Immature natural killer cell (primary cell): ENCODE results near the gene CRMP1. TPM values are rescaled to one million over a fixed set of nuclear protein-coding genes. Genes with fewer than 3 reads are reported as not detected.
A peak's percentile ranks its signal among the peaks of the same experiment; 100 is the strongest.

Experiments
- DNase-seq, 3 donors: peaks; one replicate each; pipeline ENCODE4 v3.0.0; 2022; ENCODE audit warnings: mixed read lengths in 1 of 3
- H3K27ac Mint-ChIP-seq, 6 donors: one replicate each; pipeline ENCODE4 v1.8.0; 2020; ENCODE audit warnings: mixed read lengths in 6 of 6, mild to moderate bottlenecking in 5 of 6, inconsistent platforms in 4 of 6, moderate library complexity in 3 of 6
- H3K27me3 Mint-ChIP-seq, 3 donors: one replicate each; pipeline ENCODE4 v1.8.0; 2020 to 2021; ENCODE audit warnings: low read depth in 3 of 3, mild to moderate bottlenecking in 3 of 3, mixed read lengths in 3 of 3, moderate library complexity in 3 of 3, inconsistent platforms in 1 of 3
- H3K36me3 Mint-ChIP-seq, 3 donors: one replicate each; pipeline ENCODE4 v1.8.0; 2020; ENCODE audit warnings: mixed read lengths in 3 of 3, inconsistent platforms in 2 of 3, mild to moderate bottlenecking in 2 of 3
- H3K4me1 Mint-ChIP-seq, 2 donors: one replicate each; pipeline ENCODE4 v1.8.0; 2020; ENCODE audit warnings: inconsistent platforms in 2 of 2, mild to moderate bottlenecking in 2 of 2, mixed read lengths in 2 of 2, moderate library complexity in 1 of 2
- H3K4me3 Mint-ChIP-seq, 5 donors: one replicate each; pipeline ENCODE4 v1.8.0; 2020; ENCODE audit warnings: mild to moderate bottlenecking in 5 of 5, mixed read lengths in 5 of 5, inconsistent platforms in 3 of 5, moderate library complexity in 3 of 5
- H3K9me3 Mint-ChIP-seq, 6 donors: one replicate each; pipeline ENCODE4 v1.8.0; 2020; ENCODE audit warnings: mild to moderate bottlenecking in 6 of 6, mixed read lengths in 6 of 6, inconsistent platforms in 4 of 6, moderate library complexity in 3 of 6
- polyA plus RNA-seq, 3 donors: library from polyadenylated mRNA; unstranded; fragments of 300-500 nt; fragmentation: Illumina TruSeq; gene quantifications; one replicate each; pipeline ENCODE4 v1.2.3, GENCODE V29; 2021

CRMP1 gene
- not detected for polyA plus RNA-seq

GRCh38 chr4:5893004-5893580 is at the start of gene CRMP1:
Gene CRMP1 (minus strand): TSS chr4:5893086. CDS start chr4:5892969, 117 bp downstream.
- peak within 1 kb of the TSS in 1 of 5 donors; percentile 59 for H3K4me3 Mint-ChIP-seq

DNA sequence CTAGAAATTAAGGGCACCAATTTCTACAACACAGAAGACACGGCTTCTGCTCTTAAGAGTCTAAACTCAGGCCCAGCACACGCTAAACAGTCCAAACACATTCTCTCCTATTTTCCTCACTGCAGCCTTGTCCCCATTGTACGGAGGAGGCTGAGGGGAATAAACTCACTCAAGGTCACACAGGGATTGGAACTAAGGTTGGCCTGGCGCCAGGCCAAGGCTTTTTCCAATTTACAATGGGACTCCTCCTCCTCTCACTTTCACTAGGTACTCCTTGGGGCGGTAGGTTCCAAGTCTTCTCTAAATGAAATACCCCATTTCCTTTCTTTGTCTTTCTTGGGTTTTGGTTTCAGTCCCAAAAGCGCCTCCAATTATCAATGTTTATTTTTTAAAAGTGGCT is 48.7 kb upstream of the CRMP1 start:
- Mint-ChIP-seq H3K9me3 (peaks cover 0 to 2% (median 0%) of the 10 kb centered on the region in 6 donors), H3K36me3 (peaks cover 0 to under 1% (median 0%) of the 10 kb centered on the region in 3 donors), H3K4me3 (no peak overlapping the region), H3K4me1 (no peaks in the 10 kb centered on the region), H3K27me3 (peaks cover 0 to 4% (median 0%) of the 10 kb centered on the region in 3 donors), H3K27ac (no peak overlapping the region)
- no peak for DNase-seq

More at GRCh38 chr4:5893004-5893580, at the start of gene CRMP1:
- Mint-ChIP-seq H3K27ac (no peak within 1 kb of the TSS), H3K9me3 (peaks cover 0 to 4% (median 0%) of the 10 kb centered on the region in 6 donors), H3K36me3 (peaks cover 0 to 3% (median 0%) of the 10 kb centered on the region in 3 donors), H3K27me3 (peaks cover 19 to 30% (median 30%) of the 10 kb centered on the region in 3 donors), H3K4me1 (peaks cover 5 to 11% of the 10 kb centered on the region in 2 donors)
- no peak for DNase-seq

GRCh38 chr4:5940470-5941203 is 47.8 kb upstream of the CRMP1 start:
- Mint-ChIP-seq H3K4me3 (no peak overlapping the region), H3K4me1 (no peaks in the 10 kb centered on the region), H3K27me3 (peaks cover 0 to 4% (median 0%) of the 10 kb centered on the region in 3 donors), H3K27ac (no peak overlapping the region), H3K9me3 (peaks cover 0 to 2% (median 0%) of the 10 kb centered on the region in 6 donors), H3K36me3 (no peaks in the 10 kb centered on the region)
- no peak for DNase-seq

DNA sequence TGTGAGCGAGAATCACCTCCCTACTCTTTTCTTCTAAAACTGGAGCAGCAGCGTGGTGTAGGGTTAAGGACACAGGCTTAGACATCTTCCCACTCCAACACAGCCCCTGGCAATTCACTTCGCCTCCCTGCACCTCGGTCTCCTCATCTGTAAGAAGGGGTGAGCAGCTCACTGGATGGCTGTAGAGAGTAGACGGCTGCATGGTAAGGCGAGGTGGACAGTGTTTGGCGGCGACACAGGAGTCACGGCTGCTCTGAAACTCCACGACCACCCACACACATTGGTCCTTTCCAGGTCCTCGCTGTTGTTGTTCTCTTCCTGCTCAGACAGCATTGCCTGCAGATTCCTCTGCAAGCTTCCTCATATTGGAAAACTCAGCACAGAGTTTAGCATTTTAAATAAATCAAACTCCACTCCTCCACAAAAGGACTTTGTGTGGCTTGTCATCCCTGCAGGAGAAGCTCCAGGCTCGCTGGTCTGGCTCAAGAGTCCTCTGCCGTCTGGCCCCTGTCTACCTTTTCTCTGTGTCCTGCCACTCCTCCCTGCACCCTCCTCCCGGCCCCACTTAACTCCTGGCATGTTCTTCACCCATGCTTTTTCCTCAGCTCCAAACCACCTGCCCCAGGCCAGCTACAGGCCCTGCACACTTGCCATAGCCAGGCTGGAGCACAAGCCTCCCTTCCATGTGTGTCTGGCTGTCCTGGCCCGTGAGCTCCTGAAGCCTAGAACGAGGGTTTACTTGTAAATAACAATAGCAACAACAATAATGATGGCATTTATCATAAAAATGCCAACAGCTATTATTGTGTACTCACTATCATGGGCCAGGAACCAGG is 41.3 kb upstream of the CRMP1 start:
- no peaks in the 10 kb centered on the region for H3K4me1 Mint-ChIP-seq
- H3K9me3 Mint-ChIP-seq, result no peaks in the 10 kb centered on the region
- no peak for DNase-seq
- no peak overlapping the region for H3K4me3 Mint-ChIP-seq
- H3K27me3 Mint-ChIP-seq, result peaks cover 0 to 7% (median 2%) of the 10 kb centered on the region in 3 donors
- H3K27ac Mint-ChIP-seq, result peak overlapping the region in 1 of 6 donors; percentile 70
- H3K36me3 Mint-ChIP-seq, result no peaks in the 10 kb centered on the region

DNA sequence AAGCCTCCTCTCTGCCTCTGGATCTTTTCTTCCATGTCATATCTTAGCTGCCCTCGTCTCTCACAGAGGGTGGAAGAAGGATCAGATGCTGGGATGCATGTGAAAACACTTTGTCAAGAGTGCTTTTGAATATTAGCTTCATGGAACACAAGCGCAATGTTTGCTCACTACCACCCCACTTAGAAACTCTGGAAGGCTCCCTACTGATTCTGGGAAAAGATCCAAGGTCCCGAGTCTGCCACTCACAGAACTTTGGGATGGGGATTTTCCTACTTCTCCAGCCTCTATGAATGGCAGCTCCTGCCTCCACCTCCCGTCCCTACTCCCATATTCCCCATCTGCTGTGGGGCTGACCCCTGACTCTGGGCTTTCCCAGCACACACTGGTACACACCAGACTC is 40.2 kb upstream of the CRMP1 start:
- Mint-ChIP-seq H3K4me1 (no peaks in the 10 kb centered on the region), H3K4me3 (no peak overlapping the region), H3K36me3 (no peaks in the 10 kb centered on the region), H3K27me3 (peaks cover 0 to 5% (median 2%) of the 10 kb centered on the region in 3 donors), H3K9me3 (no peaks in the 10 kb centered on the region), H3K27ac (no peak overlapping the region)
- no peak for DNase-seq

- Mint-ChIP-seq H3K9me3 (no peaks in the 10 kb centered on the region), H3K4me3 (no peak overlapping the region), H3K4me1 (no peaks in the 10 kb centered on the region), H3K36me3 (no peaks in the 10 kb centered on the region), H3K27ac (no peak overlapping the region), H3K27me3 (peaks cover 2 to 3% (median 3%) of the 10 kb centered on the region in 3 donors)
- DNase-seq, result no peak
These were observed 39.2 kb upstream of the CRMP1 start for GRCh38 chr4:5932035-5932568.

- Mint-ChIP-seq H3K4me3 (no peak overlapping the region), H3K36me3 (no peaks in the 10 kb centered on the region), H3K27me3 (peaks cover 2 to 3% (median 3%) of the 10 kb centered on the region in 3 donors), H3K27ac (no peak overlapping the region), H3K4me1 (no peaks in the 10 kb centered on the region), H3K9me3 (no peaks in the 10 kb centered on the region)
- no peak for DNase-seq
These were observed 38.6 kb upstream of the CRMP1 start for GRCh38 chr4:5931526-5931925.

DNA sequence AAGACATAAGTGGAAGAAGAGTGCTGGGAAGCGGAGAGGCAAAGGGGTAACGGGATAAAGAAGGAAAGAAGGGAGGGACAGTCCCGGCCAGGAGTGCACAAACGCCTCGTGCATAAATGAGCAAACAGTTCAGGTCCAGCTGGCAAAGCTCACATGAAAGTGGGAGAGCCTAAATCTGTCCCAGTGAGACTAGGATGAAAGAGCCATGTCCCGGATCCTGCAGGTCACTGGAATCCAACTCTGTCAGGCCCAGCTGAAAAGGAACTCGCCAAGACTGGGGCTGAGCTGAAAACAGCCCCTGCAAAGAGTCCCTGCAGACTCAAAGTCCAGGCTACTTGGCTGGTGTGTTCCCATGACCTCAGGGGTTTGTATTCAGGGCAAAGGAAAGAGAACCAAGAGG is 38.0 kb upstream of the CRMP1 start:
- Mint-ChIP-seq H3K27me3 (peaks cover 2 to 3% (median 3%) of the 10 kb centered on the region in 3 donors), H3K4me1 (no peaks in the 10 kb centered on the region), H3K9me3 (no peaks in the 10 kb centered on the region), H3K36me3 (no peaks in the 10 kb centered on the region), H3K27ac (no peak overlapping the region), H3K4me3 (no peak overlapping the region)
- DNase-seq, result no peak

DNA sequence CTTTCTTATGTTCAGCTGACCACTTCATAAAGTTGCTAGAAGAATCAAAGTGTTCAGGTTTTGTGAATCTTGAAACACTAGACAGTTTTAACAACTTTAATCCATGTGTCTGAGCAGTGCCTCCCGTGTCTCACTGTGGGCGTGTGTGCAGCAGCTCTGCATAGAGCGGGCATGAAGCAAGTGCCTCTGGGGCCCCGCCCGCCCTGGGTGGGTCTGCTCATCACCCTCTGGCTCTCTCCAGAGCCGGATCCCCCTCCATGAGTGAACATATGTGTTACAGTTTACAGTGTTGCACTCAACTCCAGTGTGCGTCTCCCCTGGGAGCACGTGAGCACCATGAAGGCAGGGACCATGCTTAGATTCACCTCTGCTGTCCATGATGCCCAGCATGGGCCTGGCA is 37.6 kb upstream of the CRMP1 start:
- Mint-ChIP-seq H3K27ac (no peak overlapping the region), H3K36me3 (no peaks in the 10 kb centered on the region)
- no peak for DNase-seq

GRCh38 chr4:5928844-5929420 is 36.0 kb upstream of the CRMP1 start:
- Mint-ChIP-seq H3K9me3 (no peaks in the 10 kb centered on the region), H3K4me3 (no peak overlapping the region), H3K36me3 (no peaks in the 10 kb centered on the region), H3K4me1 (no peaks in the 10 kb centered on the region), H3K27ac (no peak overlapping the region), H3K27me3 (peaks cover 0 to 5% (median 0%) of the 10 kb centered on the region in 3 donors)
- DNase-seq, result no peak

More for the DNA sequence above, 37.6 kb upstream of the CRMP1 start:
- Mint-ChIP-seq H3K9me3 (no peaks in the 10 kb centered on the region), H3K4me1 (no peaks in the 10 kb centered on the region), H3K27me3 (peaks cover 2 to 3% (median 3%) of the 10 kb centered on the region in 3 donors), H3K4me3 (no peak overlapping the region)

DNA sequence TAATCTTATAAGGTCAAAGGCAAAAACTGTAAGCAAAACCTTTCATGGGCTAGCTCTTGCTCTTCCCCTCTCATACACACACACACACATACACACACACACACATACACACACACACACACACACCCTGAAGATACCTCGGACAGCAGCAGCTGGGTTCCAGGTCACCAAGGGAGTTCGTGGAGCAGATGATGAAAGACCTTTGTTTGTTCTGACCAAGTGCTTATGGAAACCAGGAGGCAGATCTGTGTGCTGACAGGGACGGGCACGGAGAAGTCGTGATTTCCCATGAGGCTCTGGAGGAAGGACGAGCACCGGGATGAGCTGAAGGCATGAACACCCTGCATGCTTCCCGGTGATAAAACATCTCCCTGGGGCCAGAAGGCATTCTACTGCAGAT is 35.4 kb upstream of the CRMP1 start:
- no peaks in the 10 kb centered on the region for H3K9me3 Mint-ChIP-seq
- no peak overlapping the region for H3K4me3 Mint-ChIP-seq
- H3K27ac Mint-ChIP-seq, result no peak overlapping the region
- H3K36me3 Mint-ChIP-seq, result no peaks in the 10 kb centered on the region
- H3K4me1 Mint-ChIP-seq, result no peaks in the 10 kb centered on the region
- H3K27me3 Mint-ChIP-seq, result peaks cover 0 to 5% (median under 1%) of the 10 kb centered on the region in 3 donors
- DNase-seq, result no peak

DNA sequence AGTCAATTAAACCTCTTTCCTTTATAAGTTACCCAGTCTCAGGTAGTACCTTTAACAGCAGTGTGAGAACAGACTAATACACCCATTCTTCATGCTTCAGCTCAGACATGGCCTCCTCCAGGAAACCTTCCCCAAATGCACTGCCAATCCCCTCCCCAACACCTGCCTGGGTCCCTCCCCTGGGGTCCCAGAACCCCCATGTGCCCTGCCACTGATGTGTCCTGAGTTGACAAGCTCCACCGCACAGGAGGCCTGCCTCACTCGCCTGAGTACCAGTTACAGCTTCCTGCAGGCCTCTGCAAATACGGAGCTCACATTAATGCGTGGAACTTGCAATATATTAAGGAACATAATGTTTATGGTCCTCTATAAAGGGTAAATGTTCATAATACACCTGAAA is 34.9 kb upstream of the CRMP1 start:
- Mint-ChIP-seq H3K4me3 (no peak overlapping the region), H3K36me3 (no peaks in the 10 kb centered on the region), H3K27ac (no peak overlapping the region), H3K27me3 (peaks cover 0 to 6% (median 3%) of the 10 kb centered on the region in 3 donors), H3K4me1 (no peaks in the 10 kb centered on the region), H3K9me3 (no peaks in the 10 kb centered on the region)
- DNase-seq, result no peak

- no peak for DNase-seq
- no peak overlapping the region for H3K27ac Mint-ChIP-seq
- no peaks in the 10 kb centered on the region for H3K9me3 Mint-ChIP-seq
- no peaks in the 10 kb centered on the region for H3K36me3 Mint-ChIP-seq
- peaks cover 0 to 8% (median 3%) of the 10 kb centered on the region in 3 donors for H3K27me3 Mint-ChIP-seq
- no peaks in the 10 kb centered on the region for H3K4me1 Mint-ChIP-seq
- no peak overlapping the region for H3K4me3 Mint-ChIP-seq
These were observed 34.2 kb upstream of the CRMP1 start for GRCh38 chr4:5927116-5927515.
